GM21737 (cell line): Measurements from ENCODE around the gene RBM7.

Experiments
- ATAC-seq: cut with Tn5 transposase; IDR thresholded peaks from one replicate; pipeline ENCODE4 v1.9.1; 2021; ENCODE audit warnings: mild to moderate bottlenecking, moderate library complexity; ENCODE audit not compliant: unreplicated experiment

RBM7 gene

GRCh38 chr11:114447444-114447843 is 47.0 kb downstream of the RBM7 start:
- no peak for ATAC-seq

GRCh38 chr11:114447892-114448291 is 47.4 kb downstream of the RBM7 start:
- no peak for ATAC-seq

- ATAC-seq, result no peak
These were observed 48.5 kb downstream of the RBM7 start for GRCh38 chr11:114448749-114449482.

GRCh38 chr11:114449845-114450244 is 49.4 kb downstream of the RBM7 start:
- no peak for ATAC-seq

- ATAC-seq, result no peak
These were observed 51.9 kb downstream of the RBM7 start for GRCh38 chr11:114452399-114452798.
